Limb (tissue), 2 donors: ENCODE data around the gene CEP83.
"Not testable (repeated sequence)": the region's sequence is repeated elsewhere in the genome, so short reads cannot be mapped to it uniquely, and the experiment has no call there.

ENCODE experiments used
- DNase-seq, 2 donors: peaks; one replicate each; pipeline ENCODE4 v3.0.0-alpha.2; 2016; ENCODE audit errors: extremely low spot score in 2 of 2

CEP83 gene

DNA sequence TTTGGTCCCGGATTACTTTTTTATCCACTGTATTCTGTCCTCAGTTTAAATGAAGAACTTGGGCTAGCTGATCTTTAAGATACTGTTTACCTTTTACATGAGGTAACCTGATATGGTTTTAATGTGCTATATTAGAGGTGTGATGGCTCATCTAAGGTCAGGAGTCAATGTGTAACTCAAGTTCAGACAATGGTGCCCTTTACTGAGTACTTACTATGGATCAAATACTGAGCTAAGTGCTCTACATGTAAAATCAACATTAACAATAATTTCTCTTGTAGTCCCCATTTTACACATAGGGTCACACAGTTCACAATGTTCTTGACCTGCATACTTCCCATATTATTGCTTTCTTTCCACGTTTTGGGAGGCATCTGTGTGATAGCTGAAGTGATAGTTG, 79.2 kb downstream of the CEP83 start:
- no peak for DNase-seq

DNA sequence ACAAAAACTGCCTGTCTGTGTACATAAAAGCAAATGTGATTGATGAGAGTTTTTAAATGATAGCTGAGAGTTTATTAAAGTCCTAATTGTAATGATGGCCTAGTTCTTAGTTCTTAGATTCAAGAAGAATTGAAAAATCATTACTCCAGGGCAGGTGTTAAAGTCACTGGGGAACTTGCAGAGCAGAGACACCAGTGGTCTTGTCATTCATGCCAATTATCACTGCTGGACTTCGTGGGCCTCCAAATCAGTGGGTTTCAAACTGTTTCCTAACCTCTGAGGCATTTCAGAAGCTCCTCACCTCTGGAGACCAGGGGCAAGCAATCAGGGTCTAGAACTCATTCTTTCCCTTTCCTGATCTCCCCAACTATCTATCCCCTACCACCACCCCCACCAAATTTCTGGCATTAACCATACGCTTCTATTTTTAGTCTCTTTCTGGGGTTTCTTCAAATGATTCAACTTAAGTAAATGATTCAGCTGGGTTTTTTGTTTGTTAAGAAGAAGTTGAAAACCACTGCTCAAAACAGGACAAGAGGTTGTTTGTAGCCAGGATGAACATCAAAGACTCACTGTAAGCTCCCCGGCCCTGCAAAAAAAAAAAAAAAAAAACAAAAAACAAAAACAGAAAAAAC, 80.1 kb downstream of the CEP83 start:
- no peak for DNase-seq

DNA sequence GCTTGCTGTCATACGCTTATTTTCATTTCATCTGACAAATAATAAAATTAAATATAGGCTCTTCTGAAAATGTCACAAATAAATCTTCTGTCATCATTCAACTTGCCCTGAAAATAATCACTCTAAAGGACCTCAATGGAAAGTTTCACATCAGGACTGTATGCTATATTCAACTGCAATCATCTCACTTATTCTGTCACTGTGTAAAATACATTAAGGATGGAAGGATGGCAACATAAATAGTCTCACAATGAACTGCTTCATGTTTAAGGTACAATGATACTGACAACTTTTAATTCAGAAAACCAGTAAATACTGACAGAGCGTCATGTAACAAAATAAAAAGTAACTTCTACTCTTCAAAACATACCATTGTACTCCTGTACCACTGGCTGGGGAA, 82.1 kb downstream of the CEP83 start:
- DNase-seq: no peak

DNA sequence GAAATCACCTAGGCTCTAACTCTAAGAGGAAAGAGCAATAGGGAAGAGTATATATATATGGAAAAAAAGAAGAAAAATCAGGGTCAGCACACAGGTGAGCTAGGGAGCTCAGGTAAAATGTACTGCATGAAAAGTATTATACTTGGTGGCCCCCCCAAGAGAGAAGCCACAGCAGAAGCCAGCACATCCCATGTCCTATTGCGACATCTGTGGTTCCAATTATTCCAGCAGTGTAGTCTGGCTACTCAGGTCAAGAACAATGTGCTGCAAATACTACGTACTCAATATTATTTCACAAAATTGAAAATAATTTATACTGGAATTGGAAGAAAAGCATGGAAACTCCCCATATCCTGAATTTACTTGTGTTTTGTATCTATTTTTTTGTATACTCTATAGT, 85.5 kb downstream of the CEP83 start:
- DNase-seq: no peak

DNA sequence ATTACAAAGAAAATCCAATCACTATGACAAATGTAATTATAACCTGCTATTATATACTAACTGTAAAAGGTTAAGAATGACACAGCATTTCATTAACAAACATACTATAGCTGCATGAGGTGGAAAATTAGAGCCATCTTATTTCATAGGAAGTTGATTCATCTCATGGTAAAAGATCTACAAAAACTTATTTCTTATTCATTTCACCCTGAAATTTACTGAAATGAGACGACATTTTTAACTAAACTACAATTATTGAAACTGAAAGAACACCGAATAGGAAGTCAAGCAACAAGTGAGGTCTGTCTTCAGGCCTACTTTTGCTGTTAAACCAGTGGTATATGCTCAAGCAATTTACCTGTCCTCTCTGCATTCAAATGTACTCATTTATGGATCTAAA, 87.2 kb downstream of the CEP83 start:
- DNase-seq: no peak

DNA sequence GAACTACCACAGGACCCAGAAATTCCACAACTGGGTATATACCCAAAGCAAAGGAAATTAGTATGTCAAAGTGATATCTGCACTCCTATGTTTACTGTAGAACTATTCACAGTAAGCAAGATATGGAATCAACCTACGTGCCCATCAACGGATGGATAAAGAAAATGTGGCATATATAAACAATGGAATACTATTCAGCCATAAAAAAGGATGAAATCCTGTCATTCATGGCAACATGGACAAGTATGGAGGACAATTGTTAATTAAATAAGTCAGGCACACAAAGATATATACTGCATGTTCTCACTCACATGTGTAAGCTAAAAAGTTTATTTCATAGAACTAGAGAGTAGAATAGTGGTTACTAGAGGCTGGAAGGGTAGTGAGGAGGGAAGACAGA, 97.0 kb downstream of the CEP83 start:
- no peak for DNase-seq

DNA sequence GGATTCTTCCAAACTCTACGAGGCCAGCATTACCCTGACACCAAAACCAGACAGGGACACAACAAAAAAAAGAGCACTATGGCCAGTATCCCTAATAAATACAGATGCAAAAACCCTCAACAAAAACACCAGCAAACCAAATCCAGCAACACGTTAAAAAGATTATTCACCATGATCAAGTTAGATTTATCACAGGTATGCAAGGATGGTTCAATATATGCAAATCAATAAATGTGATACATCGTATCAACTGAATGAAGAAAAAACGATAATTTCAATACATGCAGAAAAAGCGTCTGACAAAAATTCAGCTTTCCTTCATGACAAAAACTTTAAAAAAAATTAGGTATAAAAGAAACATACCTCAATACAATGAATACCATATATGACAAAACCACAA, 99.9 kb downstream of the CEP83 start:
- DNase-seq: no peak

DNA sequence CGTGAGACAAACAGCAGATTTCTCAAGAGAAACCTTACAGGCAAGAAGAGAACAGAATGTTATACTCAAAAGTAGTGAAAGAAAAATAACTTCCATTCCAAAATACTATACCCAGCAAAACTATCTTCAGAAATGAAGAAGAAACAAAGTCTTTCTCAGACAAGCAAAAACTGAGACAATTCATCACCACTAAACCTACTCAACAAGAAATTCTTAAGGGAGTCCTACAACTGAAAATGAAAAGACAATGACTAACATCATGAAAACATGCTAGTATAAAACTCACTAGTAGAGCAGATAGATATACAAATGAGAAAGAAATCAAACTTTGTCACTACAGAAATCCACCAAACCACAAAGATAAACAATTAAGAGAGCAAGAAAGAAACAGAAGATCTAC, 106.5 kb downstream of the CEP83 start:
- DNase-seq: no peak

DNA sequence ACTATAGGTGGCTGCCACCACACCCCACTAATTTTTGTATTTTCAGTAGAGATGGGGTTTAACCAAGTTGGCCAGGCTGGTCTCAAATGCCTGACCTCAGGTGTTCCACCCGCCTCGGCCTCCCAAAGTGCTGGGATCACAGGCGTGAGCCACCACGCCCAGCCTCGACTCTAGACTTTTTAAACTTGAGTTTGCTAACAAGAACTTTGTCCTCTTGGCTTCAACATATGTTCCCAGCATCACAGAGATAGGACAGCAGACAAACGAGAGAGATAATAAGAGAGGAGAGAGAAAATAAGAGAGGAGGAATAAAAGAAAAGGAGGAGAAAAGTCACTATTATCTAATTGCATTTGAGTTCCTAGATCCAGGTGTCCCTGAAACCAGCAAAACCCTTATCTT, 119.1 kb downstream of the CEP83 start:
- DNase-seq: no peak

DNA sequence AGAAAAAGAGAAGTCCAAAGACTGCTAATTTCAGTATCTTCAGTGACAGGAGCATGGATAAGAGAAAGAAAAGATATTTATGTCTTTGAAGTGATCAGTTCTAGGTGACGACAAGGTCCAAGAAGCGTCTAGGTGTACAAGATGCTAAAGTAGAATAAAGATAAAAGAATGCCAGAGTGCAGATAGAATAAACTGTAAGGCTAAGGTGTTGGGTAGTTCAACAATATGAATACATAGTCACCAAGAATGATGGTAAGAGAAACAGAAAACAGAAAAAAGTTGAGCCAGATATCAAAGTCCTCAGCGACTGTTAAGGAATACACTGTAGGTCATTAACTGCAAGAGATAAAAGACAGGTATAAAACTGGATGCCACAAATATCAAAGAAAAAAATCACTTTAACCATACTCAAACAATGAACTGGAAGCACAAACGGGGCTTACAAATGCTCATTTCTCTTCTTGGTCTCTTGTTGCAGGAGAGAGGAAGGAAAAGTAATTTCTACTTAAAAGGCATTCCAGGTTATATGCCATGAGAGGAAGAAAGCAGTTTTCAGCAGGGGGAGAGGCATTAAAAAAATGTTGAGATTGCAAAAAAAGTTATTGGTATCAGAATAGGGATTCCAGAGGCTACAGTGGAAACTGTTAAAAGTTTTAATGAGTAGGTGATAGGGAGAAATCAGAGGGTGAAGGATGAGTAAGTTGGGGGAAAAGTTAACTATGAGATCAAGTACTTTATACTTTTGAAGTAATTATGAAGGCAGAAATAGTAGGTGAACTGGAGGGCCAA, 121.5 kb downstream of the CEP83 start:
- DNase-seq: no peak

DNA sequence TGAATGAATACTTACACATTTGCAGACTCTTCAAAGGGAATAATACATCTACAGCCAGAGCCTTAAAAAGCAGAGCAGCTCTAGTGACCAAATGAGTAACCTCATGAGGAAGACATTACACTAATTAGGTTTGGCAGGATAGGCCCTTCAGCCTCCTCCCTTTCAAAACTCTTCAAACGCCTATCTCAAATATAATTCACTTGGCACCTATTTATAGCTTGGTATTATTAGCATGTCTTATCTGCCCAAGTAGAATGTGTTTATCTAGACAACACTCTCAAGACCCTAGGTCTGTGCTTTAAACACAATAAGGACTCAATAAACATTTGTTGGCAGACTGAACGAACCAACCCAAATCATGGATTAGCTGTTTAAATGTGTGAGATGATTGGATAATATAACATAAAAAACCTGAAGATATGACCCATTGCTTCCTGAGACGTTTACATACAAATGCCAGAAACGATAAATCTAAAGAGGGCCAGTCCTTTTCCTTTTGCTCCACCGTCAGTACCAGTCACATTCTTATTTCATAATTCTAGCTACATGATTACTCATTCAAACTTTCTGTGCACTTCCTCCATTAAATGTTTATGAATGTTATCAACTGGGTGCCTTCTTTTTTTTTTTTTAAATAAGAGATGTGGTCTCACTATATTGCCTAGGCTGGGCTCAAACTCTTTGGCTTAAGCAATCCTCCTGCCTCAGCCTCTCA, 123.3 kb downstream of the CEP83 start:
- no peak for DNase-seq

DNA sequence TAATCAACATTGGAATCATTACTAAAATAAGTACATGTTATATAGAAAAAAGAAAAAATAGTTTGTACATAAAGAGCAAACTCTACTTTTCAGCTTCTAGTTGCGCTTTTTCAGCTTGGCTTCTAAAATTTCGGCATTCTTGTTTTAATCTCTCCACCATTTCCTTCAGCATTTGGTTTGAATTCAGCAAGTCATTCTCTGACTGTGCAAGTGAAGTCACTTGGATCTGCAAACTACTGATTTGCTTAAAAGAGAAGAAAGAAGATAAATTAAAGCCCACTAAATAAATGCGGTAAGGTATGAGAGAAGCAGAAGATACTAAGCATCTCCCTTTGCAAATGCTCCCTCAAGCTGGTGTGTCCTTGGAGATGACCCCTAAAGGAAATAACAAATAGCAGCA, 126.3 kb downstream of the CEP83 start:
- no peak for DNase-seq

DNA sequence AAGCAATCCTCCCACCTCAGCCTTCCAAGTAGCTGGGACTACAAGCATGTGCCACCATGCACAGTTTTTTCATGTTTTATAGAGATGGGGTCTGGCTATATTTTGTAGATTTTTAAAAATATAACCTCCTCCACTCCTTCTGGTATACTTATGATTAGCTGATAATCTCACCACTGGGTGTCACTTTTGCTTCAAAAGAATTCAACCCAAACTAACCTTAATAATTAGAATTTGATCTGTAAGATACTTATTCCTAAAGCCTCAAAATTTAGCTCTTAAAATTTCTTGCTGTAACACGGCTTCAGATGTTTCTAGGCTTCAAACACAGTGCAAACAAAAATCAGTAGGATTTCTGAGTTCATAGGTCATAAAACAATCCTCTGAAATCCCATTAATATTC, 130.3 kb downstream of the CEP83 start:
- DNase-seq: no peak

DNA sequence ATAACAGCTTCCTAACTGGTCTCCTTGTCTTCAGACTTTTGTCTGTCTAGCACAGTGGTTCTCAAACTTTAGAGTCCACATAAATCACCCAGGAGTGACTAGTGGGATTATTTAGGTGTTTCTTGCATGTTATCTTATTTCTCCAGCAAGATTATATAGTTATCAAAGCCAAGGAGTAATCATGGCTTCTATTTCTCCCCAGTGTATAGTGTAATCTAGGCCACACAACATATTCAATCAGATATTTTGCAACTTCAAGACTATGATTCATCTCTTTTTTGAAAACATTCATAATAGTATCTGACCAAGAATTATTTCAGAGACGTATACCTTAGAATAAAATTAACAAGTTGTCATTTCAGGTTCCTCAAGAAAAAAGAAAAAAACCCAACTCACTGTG, 131.9 kb downstream of the CEP83 start:
- no peak for DNase-seq

DNA sequence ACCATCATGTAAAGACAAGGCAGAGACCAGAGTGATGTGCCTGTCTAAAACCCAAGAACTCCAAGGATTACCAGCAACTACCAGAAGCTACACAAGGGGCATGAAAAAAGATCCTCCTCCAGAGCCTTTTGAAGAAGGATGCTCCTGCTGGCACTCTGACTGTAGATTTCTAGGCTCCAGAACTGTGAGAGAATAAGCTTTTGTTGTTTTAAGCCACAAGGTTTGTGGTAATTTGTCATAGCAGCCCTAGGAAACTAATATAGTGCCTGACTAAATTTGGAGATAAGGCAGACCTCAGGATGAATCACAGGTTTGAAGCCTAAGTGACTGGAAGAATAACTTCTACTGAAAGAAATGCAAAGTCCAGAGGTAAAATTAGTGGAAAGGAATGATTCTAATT, 132.9 kb downstream of the CEP83 start:
- DNase-seq: no peak

DNA sequence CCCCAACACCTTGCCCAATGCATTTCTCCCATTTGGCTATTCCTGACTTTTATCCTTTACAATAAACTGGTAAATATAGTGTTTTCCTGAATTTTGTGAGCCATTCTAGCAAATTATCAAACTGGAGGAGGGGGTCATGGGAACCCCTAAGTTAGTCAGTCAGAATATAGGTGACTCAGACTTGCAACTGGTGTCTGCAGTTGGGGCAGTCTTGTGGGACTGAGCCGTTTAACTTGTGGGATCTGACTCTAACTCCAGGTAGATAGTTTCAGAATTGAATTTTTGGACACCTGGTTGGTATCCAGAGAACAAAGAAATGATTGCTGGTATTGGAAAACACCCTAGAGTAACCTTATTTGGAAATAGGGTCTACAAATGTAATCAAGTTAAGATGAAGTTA, 133.4 kb downstream of the CEP83 start:
- DNase-seq: no peak

DNA sequence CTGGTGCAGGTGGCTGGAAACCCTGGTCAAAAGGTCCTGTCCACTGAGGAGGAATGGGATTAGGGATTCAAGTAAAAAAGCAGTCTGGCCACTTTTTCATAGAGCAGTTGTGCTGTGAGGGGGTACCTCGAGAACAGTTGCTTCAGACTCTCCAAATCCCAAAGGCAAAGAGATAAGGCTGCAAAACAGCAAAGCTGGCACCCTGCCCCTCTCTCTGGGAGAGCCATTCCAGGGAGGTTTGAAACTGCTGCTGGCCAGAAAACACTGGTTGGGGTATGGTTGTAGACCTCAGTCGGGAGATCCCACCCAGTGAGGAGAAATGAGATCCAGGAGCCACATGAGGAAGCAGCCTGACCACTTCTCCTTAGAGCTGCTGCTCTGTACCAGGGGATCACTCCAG, 137.3 kb downstream of the CEP83 start:
- no peak for DNase-seq

DNA sequence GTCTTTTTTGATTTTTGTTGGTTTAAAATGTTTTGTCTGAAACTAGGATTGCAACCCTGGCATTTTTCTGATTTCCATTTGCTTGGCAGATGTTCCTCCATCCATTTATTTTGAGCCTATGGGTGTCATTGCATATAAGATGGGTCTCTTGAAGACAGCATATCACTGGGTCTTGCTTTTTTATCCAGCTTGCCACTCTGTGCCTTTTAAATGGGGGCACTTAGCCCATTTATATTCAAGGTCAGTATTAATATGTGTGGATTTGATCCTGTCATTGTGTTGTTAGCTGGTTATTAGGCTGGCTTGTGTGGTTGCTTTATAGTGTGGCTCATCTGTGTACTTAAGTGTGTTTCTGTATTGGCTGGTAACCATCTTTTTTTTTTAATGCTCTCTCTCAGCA, 139.6 kb downstream of the CEP83 start:
- DNase-seq: no peak

DNA sequence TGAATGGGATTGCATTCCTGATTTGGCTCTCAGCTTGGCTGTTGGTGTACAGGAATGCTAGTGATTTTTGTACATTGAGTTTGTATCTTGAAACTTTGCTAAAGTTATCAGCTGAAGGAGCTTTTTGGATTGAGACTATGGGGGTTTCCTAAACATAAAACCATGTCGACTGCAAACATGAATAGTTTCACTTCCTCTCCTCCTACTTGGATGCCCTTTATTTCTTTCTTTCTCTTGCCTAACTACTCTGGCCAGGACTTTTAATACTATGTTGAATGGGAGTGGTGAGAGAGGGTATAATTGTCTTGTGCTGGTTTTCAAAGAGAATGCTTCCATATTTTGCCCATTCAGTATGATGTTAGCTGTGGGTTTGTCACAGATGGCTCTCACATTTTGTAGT, 141.5 kb downstream of the CEP83 start:
- DNase-seq: no peak

DNA sequence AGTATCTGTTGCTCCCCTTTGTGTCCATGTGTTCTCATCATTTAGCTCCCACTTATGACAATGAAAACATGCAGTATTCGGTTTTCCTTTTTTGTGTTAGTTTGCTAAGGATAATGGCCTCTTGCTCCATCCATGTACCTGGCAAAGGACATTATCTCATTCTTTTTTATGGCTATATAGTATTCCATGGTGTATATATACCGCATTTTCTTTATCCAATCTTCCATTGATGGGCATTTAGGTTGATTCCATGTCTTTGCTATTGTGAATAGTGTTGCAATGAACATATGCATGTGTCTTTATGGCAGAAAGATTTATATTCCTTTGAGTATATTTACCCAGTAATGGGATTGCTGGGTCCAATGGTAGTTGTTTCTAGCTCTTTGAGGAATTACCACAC, 143.1 kb downstream of the CEP83 start:
- not testable (repeated sequence) for DNase-seq

DNA sequence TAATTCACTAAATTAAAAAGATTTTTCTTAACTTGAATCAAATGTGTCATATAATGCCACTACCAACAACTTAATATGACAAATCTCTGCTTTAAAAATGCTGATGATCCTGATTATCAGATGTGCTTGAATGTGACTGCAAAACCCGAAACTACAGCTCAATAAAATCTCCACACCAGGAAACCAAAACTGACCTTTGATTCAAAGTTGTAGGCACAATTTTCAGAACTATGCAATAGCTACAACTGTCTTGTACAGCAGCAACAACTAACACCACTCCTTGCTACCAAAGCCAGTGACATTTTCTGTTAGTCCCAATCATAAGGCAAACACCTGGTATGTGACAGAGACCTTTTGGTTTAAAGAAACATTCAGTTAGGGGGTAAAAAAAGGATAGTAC, 147.3 kb downstream of the CEP83 start:
- no peak for DNase-seq

DNA sequence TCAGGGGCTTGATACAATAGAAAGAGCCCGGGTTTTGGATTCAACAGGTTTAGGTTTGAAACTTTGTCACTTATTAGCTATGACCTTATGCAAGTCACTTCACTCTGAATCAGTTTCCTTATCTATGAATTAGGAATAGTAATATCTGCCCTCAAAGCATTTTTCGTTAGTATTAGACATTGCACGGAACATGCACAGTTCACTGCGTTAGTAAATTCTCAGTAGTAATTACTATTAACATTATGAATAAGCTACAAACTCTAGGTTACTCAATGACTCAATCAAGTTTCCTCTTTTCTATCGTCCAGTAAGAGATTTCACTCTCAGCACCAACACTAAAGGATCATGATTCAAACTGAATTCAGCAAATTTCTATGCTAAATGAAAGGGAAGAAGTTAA, 150.3 kb downstream of the CEP83 start:
- DNase-seq: no peak

DNA sequence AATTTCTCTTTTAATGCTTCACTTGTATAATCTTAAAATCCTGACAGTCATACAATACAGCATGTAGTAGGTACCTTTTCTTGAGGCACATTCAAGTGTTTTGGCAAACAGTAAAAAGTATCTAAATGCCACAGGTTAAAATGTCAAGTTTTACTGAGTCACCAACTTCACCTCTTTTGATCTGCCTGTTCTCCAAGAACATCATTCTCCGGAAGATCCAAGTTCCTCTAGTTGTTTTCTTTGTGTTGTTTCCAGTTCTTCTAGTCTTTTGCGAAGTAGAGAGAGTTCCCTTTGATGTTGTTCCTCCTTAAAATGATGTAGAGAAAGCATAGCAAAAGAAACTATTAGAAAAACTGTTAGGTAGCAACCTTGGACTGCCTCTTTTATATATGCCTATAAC, 151.1 kb downstream of the CEP83 start:
- no peak for DNase-seq
